Motor neuron (in vitro differentiated cells): ENCODE results near the gene ITGA1. TPM values are rescaled to one million over a fixed set of nuclear protein-coding genes. Genes with fewer than 3 reads are reported as not detected.

Experiments used
- ATAC-seq, 8 experiments: fragments of 200-7000 bp; cut with Tn5 transposase; replicated peaks in 6 of 8; 2 replicates each; pipeline ENCODE4 v1.8.0; 2021; ENCODE audit warnings: mild to moderate bottlenecking in 8 of 8, moderate library complexity in 8 of 8
- H3K27ac ChIP-seq, 2 donors: fragments of 250-450 bp; sonication (Bioruptor Pico); 2 replicates each; pipeline ENCODE4 v1.9.0; 2021; ENCODE audit warnings: antibody characterized with exemption in 2 of 2, mild to moderate bottlenecking in 2 of 2, moderate library complexity in 1 of 2
- H3K4me1 ChIP-seq, 2 donors: fragments of 250-450 bp; sonication (Bioruptor Pico); replicated peaks in 1 of 2; 2 replicates each; pipeline ENCODE4 v1.6.1; 2021; ENCODE audit warnings: antibody characterized with exemption in 2 of 2, mild to moderate bottlenecking in 2 of 2, moderate library complexity in 1 of 2
- H3K4me3 ChIP-seq, 5 donors: fragments of 250-450 bp; sonication (Bioruptor Pico); 2 replicates each; pipeline ENCODE4 v1.9.0; 2021; ENCODE audit warnings: antibody characterized with exemption in 5 of 5, mild to moderate bottlenecking in 5 of 5, moderate library complexity in 4 of 5
- WGBS, 10 experiments: fragments of 450-650 bp; shearing (Covaris generic); methylation state at CpG; one replicate each; pipeline ENCODE4 v1.0.0; 2022; 5-methylcytosine and 5-hydroxymethylcytosine counted together
- in situ Hi-C, 9 experiments: fragments of 400-800 bp; cut with MboI; loops; one replicate each; pipeline ENCODE4 v1.15.0; 2021; ENCODE audit warnings: low sequenced_read_pairs in 9 of 9, low pct_unique_long_range_greater_than_20kb in 2 of 9; ENCODE audit not compliant: unreplicated experiment in 9 of 9
- total RNA-seq, 8 experiments: library from RNA; unstranded; fragments of 300-600 nt; gene quantifications; 2 replicates each; pipeline versions ENCODE4 v1.2.3 to v1.2.4, GENCODE V29; 2022

ITGA1 gene
- total RNA-seq, 8 experiments from 2014 or later: 0.11 to 164 (median 20.6) TPM

DNA sequence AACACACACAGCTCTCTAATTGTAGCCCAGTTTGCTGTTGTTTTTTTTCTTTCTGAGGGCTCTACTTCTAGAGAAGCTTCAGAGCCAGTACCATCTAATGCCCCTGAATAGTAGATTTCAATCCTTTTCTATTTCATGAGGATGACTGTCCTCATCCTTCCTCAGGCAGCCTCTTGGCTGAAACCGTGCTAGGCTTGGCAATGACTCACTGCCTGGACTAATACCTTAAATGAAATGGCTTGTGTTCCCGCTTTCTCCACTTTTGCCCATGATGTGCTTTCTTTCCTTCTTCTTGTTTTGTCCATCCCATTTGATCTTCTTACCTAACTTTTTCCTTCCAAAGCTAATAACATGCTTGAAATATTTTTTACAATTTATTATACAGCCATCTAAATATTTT is 80.1 kb downstream of the ITGA1 start:
- no peak overlapping the region for H3K27ac ChIP-seq

DNA sequence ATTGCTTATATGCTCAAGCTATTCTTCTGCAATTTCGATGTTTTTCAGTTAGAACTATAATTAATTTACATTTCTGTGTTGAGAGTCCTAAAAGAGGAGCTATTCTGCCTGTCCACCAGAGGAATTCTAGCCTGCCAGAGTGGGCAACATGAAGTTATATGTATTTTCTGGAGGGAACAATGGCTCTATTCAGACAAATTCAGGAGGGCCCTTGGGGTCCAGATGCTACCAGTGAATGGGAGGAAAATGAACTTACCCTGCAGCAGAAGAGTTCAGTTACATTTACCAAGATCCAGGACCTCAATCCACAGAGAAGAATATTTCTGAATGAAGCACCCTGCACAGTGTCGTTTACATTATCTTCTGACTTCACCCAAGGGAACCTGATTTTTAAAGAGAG is 80.7 kb downstream of the ITGA1 start:
- Histone ChIP-seq H3K27ac (no peak overlapping the region), H3K4me3 (no peak overlapping the region), H3K4me1 (peaks cover 0 to 5% of the 10 kb centered on the region in 2 donors)
- in situ Hi-C loops: no loop called here
- no peak for ATAC-seq
- 43 to 100% (median 83%) methylated on average over 1 to 2 of the region's 2 CpGs; no CpG with 5 or more reads in 1 of the 10 experiments for WGBS, 10 experiments

More for the DNA sequence above, 80.1 kb downstream of the ITGA1 start:
- peaks cover 0 to 5% of the 10 kb centered on the region in 2 donors for H3K4me1 ChIP-seq
- 73 to 100% (median 94%) methylated on average over 2 of the region's 2 CpGs; no CpG with 5 or more reads in 1 of the 10 experiments for WGBS, 10 experiments
- H3K4me3 ChIP-seq: no peak overlapping the region
- no peak for ATAC-seq
- in situ Hi-C loops: no loop called here

DNA sequence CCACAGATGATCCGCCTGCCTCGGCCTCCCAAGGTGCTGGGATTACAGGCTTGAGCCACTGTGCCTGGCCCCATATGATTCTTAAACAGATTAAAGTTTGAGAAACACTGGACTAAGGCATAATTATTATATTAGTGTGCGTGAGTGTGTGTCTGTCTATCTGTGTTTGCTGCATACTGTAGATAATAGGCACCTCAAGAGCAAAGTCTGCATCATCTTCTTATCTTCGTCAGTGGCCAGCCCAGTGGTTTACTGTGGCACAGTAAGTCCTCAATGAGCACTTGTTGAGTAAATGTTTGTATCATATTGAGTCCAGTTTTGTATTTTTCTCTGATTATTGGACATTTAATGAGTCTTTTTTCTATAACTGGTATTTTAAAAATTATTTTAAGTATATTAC is 81.7 kb downstream of the ITGA1 start:
- no peak overlapping the region for H3K27ac ChIP-seq
- no peak for ATAC-seq
- WGBS, 10 experiments: 90 to 100% (median 100%) methylated on average over 1 to 4 of the region's 4 CpGs; no CpG with 5 or more reads in 1 of the 10 experiments
- in situ Hi-C loops: no loop called here
- no peak overlapping the region for H3K4me3 ChIP-seq
- peaks cover 0 to 5% of the 10 kb centered on the region in 2 donors for H3K4me1 ChIP-seq

DNA sequence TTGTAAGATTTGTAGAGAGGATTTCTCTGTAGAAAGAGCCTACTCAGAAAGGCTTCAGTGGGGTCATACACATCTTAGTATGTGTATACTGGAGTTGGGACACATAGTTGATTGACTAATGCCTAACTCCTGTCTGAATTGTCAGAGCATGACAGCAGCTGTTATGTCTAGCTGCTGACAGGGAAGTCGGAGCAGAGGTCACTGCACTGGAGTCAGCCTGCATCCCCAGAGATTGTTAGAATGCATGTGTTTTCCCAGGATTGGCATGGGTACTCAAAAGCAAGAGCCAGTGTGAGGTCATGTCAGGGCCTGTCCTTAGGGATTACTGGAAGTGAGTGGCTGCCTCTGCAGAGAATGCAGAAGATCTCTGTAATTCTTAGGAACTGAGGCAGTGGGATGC is 82.7 kb downstream of the ITGA1 start:
- WGBS, 10 experiments: 0 to 83% (median 33%) methylated on average over 1 of the region's 1 CpG; no CpG with 5 or more reads in 5 of the 10 experiments
- in situ Hi-C loops: no loop called here
- ATAC-seq: peak in 5 of 8 experiments; percentile 36 to 97 (median 53)
- no peak overlapping the region for H3K27ac ChIP-seq
- no peak overlapping the region for H3K4me3 ChIP-seq
- H3K4me1 ChIP-seq: peaks cover 0 to 5% of the 10 kb centered on the region in 2 donors

DNA sequence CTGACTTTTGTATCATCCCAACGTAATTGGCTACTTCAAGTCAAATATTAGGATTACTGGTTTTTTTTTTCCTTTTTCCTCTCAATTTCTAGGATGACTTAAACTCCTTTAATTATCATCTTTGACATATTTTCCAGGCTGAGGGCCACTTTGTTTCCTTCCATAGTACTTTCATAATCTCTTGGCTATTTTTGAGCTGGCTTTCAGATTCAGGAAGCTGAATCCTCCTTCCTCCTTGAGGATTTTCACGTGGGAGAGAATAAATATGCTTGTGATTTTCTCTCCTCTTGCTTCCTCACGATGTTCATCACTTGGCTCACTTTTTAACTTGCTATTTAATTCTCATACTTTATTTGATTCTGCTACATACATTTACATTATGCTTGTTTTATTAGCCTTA is 88.1 kb downstream of the ITGA1 start:
- Histone ChIP-seq H3K27ac (no peak overlapping the region), H3K4me1 (peaks cover 0 to 1% of the 10 kb centered on the region in 2 donors), H3K4me3 (no peak overlapping the region)
- no peak for ATAC-seq
- 33 to 100% (median 84%) methylated on average over 2 to 3 of the region's 3 CpGs for WGBS, 10 experiments
- in situ Hi-C loops: no loop called here

DNA sequence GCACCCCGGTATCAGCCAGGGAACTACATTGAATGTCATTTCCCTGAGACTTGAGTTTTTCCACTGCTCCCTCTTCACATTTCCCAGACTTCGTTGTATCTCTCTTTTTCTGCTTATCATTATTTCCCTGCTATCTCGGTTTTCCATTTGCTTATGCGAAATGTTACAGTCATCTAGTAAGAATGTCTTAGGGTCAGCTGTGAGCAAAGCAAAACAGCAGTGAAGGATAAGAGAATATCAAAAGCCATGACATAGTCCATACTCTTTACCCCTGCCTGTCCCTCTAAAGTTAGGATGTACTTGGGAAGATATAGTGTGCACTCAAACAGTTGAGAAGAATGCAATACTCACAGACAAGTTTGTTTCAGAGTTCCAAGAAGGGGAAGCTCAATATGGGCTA is 88.7 kb downstream of the ITGA1 start:
- Histone ChIP-seq H3K4me3 (no peak overlapping the region), H3K4me1 (no peaks in the 10 kb centered on the region), H3K27ac (no peak overlapping the region)
- in situ Hi-C loops: no loop called here
- peak in 2 of 8 experiments; percentile 30 to 54 for ATAC-seq
- 61 to 100% (median 78%) methylated on average over 2 to 4 of the region's 4 CpGs; no CpG with 5 or more reads in 2 of the 10 experiments for WGBS, 10 experiments

DNA sequence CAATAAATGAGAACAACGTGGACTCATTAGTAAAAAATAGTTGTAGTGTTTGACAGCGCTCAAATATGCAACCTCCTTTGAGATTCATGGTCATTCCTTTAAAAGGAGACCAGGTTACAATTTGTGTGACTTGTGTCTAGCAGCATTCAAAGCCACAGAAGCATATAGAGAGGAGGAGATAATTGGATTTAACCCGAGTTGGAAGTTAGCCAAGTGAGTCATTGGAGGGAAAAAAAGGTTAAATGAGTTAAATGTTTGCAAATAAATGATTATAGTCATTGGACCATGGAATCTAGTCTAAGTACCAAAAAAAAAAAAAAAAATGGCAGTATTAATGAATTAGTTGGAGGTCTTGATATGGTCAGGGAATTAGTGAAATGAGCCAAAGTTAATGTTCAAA is 90.9 kb downstream of the ITGA1 start:
- Histone ChIP-seq H3K4me1 (no peaks in the 10 kb centered on the region), H3K27ac (no peak overlapping the region), H3K4me3 (no peak overlapping the region)
- in situ Hi-C loops: no loop called here
- peak in 1 of 8 experiments; percentile 72 for ATAC-seq
- WGBS, 10 experiments: 20 to 88% (median 72%) methylated on average over 1 to 3 of the region's 3 CpGs

DNA sequence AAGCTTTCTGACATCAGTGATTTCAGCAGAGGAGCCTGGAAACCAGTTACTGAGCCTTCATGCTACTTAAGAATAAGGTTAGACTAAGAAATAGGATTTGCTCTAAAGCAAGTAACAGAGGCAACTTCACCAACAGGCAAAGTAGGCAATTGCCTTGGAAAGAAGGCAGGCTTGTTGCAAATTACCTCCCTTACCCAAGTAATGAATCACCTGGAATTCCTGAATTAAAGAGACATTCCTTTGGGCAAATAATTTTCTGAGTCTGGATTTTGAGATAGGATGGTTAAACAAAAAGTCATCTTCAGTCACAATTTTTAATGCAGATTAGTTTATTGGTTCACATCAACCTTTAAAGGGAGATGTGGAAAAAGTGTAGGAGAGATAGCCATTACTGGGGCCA is 92.8 kb downstream of the ITGA1 start:
- Histone ChIP-seq H3K4me1 (no peaks in the 10 kb centered on the region), H3K27ac (no peak overlapping the region), H3K4me3 (no peak overlapping the region)
- in situ Hi-C loops: no loop called here
- ATAC-seq: no peak

DNA sequence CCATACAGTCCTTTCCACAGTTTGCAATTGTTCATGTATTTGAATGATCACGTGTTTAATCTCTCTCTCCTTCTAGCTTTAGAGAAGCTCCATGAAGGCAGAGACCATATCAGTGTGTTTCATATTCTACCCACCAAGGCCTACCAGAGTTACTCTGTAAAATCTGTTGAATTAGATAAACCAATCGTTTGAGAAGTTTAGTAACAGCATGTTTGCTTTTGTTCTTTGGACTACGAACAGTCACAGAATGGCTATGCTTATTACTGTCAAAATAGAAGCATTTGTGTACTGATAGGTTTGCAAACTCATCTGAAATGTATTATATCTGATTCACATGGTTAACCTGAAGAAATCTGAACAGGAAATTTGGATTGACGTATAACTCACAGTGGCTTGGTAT is 93.8 kb downstream of the ITGA1 start:
- no peak overlapping the region for H3K4me3 ChIP-seq
- ATAC-seq: no peak
- 73 to 100% (median 92%) methylated on average over 1 to 4 of the region's 4 CpGs for WGBS, 10 experiments
- no peak overlapping the region for H3K27ac ChIP-seq
- in situ Hi-C loops: no loop called here
- H3K4me1 ChIP-seq: no peaks in the 10 kb centered on the region

DNA sequence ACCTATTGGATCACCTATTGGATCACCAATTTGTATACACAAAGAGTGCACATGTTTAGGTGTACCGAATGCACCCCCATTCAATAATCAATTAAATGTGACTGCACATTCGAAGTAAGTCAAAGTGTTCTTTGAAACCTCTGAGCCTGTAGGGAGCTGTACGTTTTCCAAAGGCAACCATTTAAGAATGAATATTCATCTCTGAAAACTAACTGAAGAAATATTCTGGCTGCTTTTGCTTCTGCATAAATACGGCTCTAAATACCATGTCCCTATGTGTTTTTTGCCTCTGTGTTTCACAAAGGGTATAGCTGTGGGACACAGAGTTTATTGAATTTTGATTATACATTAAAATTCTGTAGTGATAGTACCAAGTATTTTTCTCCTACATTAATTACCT is 95.4 kb downstream of the ITGA1 start:
- 0 to 94% (median 87%) methylated on average over 2 to 4 of the region's 4 CpGs for WGBS, 10 experiments
- ATAC-seq: peak in 3 of 8 experiments; percentile 51 to 84 (median 54)
- Histone ChIP-seq H3K4me3 (no peak overlapping the region), H3K27ac (no peak overlapping the region), H3K4me1 (no peaks in the 10 kb centered on the region)
- in situ Hi-C loops: no loop called here

DNA sequence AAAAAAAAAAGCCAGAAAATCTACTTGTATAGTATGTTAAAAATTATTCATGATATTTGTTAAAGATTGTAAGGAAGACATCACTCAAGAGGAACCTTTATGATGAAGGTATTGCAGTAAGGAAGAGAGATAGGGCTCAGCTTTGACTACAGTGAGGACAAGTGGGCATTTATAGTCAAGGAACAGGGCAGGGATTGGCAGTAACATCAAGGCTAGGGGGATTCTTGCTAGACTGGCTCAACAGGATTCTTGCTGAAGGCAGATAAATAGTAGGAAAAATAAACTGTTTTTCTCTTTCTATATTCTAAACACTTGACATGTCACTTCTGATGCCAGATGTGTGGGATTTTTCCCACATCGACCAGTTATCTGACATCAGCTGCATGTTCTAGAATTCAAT is 96.7 kb downstream of the ITGA1 start:
- Histone ChIP-seq H3K27ac (no peak overlapping the region), H3K4me3 (no peak overlapping the region), H3K4me1 (no peaks in the 10 kb centered on the region)
- in situ Hi-C loops: no loop called here
- 73 to 100% (median 92%) methylated on average over 1 of the region's 1 CpG; no CpG with 5 or more reads in 4 of the 10 experiments for WGBS, 10 experiments
- ATAC-seq: no peak

DNA sequence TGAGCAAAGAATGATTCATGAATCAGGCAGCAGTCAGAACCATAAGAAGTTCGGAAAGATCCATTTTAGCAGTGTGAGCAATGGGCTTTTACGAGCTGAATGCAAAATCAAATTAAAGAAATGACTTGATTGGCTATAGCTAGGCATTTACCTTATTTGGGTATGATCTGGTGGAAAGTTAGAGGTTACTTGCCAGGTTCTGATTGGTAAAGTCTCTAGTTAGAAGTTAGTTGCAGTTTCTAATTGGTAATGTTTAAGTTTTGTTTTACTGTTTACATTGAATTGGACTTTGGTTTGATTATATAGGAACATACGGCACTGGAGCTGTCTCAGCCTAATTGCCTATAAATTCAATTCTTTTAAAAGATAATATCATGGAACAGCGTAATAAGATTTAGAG is 97.9 kb downstream of the ITGA1 start:
- in situ Hi-C loops: no loop called here
- no peak for ATAC-seq
- WGBS, 10 experiments: 87 to 100% (median 94%) methylated on average over 3 to 4 of the region's 4 CpGs; no CpG with 5 or more reads in 1 of the 10 experiments
- no peak overlapping the region for H3K27ac ChIP-seq
- no peak overlapping the region for H3K4me3 ChIP-seq
- no peaks in the 10 kb centered on the region for H3K4me1 ChIP-seq

DNA sequence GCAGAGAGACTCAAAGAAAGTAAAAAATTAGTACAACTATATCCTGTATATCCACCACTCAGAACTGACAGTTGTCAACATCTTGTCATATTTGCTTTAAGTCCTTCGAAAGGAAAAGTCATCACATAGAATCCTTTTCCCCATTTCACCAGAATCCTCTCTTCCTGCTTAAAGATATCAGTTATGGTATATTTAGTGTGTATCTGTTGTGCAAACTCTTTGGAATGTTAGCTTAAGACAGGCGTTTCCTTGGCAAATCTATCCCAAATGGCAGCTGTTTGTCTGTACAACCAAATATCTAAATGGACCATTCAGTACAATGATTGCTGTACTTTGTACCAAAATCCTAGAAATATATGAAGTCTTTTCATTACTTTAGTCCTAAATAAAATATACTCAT is 98.5 kb downstream of the ITGA1 start:
- in situ Hi-C loops: no loop called here
- 71 to 100% (median 86%) methylated on average over 1 to 2 of the region's 2 CpGs; no CpG with 5 or more reads in 1 of the 10 experiments for WGBS, 10 experiments
- no peak overlapping the region for H3K27ac ChIP-seq

DNA sequence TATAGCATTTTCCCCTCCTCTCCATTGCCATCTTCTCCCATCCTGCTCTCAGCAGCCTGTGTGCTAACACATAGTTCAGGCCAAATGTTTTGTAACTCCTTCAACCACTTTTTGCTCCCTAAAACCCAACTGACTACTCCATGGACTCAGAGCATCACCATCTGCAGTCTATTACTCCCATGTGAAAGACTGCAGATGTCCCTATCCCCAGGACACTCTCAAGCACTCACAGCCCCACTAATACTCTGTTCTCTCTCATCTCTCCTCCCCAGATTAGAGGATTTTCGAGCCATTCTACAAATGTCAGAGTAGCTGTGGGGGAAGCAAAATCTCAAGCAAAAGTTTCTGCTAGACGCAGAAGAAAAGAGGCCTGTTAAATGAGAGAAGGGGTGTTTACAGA is 99.3 kb downstream of the ITGA1 start:
- ATAC-seq: no peak
- in situ Hi-C loops: no loop called here
- no peak overlapping the region for H3K4me3 ChIP-seq
- no peaks in the 10 kb centered on the region for H3K4me1 ChIP-seq
- H3K27ac ChIP-seq: no peak overlapping the region
- WGBS, 10 experiments: 55 to 100% (median 89%) methylated on average over 1 to 2 of the region's 2 CpGs; no CpG with 5 or more reads in 5 of the 10 experiments

More for the DNA sequence above, 98.5 kb downstream of the ITGA1 start:
- no peak for ATAC-seq
- H3K4me3 ChIP-seq: no peak overlapping the region
- H3K4me1 ChIP-seq: no peaks in the 10 kb centered on the region
